ENCODE results near the gene CD55. TPM values are rescaled to one million over a fixed set of nuclear protein-coding genes. Genes with fewer than 3 reads are reported as not detected.

The CD55 gene
- total and polyA plus RNA-seq, 2 of the 8 experiments (the other 6 are each of a cell fraction or from before 2014, with no cell fraction given): 20.1 to 22.8 TPM

- no peaks in the 10 kb centered on the region for H3K79me1 ChIP-seq (ENCODE audit: low read depth, low read length)
- H2BK5ac ChIP-seq (ENCODE audit: low read depth, low read length): no peak overlapping the region
- H3K9ac ChIP-seq (replicated peaks in 1 of 4; ENCODE audit: extremely low read depth in 1 of 4, low read depth in 3 of 4, low read length in 3 of 4): no peak overlapping the region
- H3K27ac ChIP-seq (ENCODE audit: low read depth, low read length): no peak overlapping the region
- FAIRE-seq (no peak), DNase-seq (ENCODE audit: low read depth in 1 of 2, low spot score in 2 of 2) (no peak)
- H2BK12ac ChIP-seq (ENCODE audit: low read depth, low read length): no peak overlapping the region
- H3K4me3 ChIP-seq (ENCODE audit: extremely low read depth in 1 of 4, insufficient read depth in 2 of 4, low read depth in 3 of 4, low read length in 4 of 4): no peak overlapping the region
- no peaks in the 10 kb centered on the region for H3K23me2 ChIP-seq (ENCODE audit: low read depth, low read length)
- no peaks in the 10 kb centered on the region for H3K36me3 ChIP-seq (ENCODE audit: control insufficient read depth in 2 of 4, insufficient read depth in 4 of 4, low read length in 3 of 4)
- no peak overlapping the region for H3K56ac ChIP-seq (replicated peaks; ENCODE audit: insufficient read length, low read depth, low read length)
- no peaks in the 10 kb centered on the region for H3K79me2 ChIP-seq (ENCODE audit: control insufficient read depth in 1 of 2, insufficient read depth in 2 of 2, low read length in 2 of 2)
- ChIA-PET CTCF (ENCODE audit: partially characterized antibody) (interaction anchor here (2.8 kb wide), 1 partner anchor 13 kb away, joined by 11 read pairs; no protein-coding TSS in a partner anchor), POLR2A (ENCODE audit: partially characterized antibody) (no interaction called here)
- no peaks in the 10 kb centered on the region for H3K4me1 ChIP-seq (replicated peaks in 1 of 4; ENCODE audit: control insufficient read depth in 3 of 4, insufficient read depth in 4 of 4, low read length in 3 of 4)
- no peak overlapping the region for H2BK20ac ChIP-seq (ENCODE audit: low read length)
- H2BK15ac ChIP-seq (ENCODE audit: low read length): no peak overlapping the region
- no peak overlapping the region for H4K8ac ChIP-seq (ENCODE audit: extremely low read depth, insufficient read depth, low read length)
- H4K5ac ChIP-seq (ENCODE audit: insufficient read length, low read depth, low read length): no peak overlapping the region
- H3K27me3 ChIP-seq (replicated peaks in 1 of 4; ENCODE audit: control insufficient read depth in 3 of 4, extremely low read depth in 1 of 4, insufficient read depth in 3 of 4, low read length in 3 of 4): no peaks in the 10 kb centered on the region
- no peak overlapping the region for H3K14ac ChIP-seq (ENCODE audit: insufficient read length)
- H4K91ac ChIP-seq (replicated peaks; ENCODE audit: insufficient read length, low read length): no peak overlapping the region
- no peaks in the 10 kb centered on the region for H4K20me1 ChIP-seq (replicated peaks in 1 of 2; ENCODE audit: control insufficient read depth in 1 of 2, insufficient read depth in 2 of 2, low read length in 2 of 2)
- H2AFZ ChIP-seq (ENCODE audit: low read length): no peak overlapping the region
- TF ChIP-seq KDM1A (IDR thresholded peaks at IDR 0.05; ENCODE audit: borderline replicate concordance, low read length) (no peak), EGR1 (IDR thresholded peaks at IDR 0.05; ENCODE audit: borderline replicate concordance, low read depth, low read length) (no peak), HDAC2 (IDR thresholded peaks at IDR 0.05; ENCODE audit: borderline replicate concordance in 1 of 2, low read depth in 2 of 2, low read length in 2 of 2) (no peak), GTF2F1 (IDR thresholded peaks at IDR 0.05; ENCODE audit: borderline replicate concordance, low read depth, low read length) (no peak)
- H3K18ac ChIP-seq (ENCODE audit: extremely low read depth, low read length): no peak overlapping the region
- H2AK5ac ChIP-seq (ENCODE audit: low read depth, low read length): no peak overlapping the region
- no peak overlapping the region for H3K23ac ChIP-seq (ENCODE audit: insufficient read length)
- H3K9me3 ChIP-seq (ENCODE audit: insufficient read depth in 2 of 2, low read depth in 1 of 2, low read length in 1 of 2): no peaks in the 10 kb centered on the region
- H3K4ac ChIP-seq (replicated peaks; ENCODE audit: insufficient read length, low read depth, low read length): no peak overlapping the region
- H3K4me2 ChIP-seq (ENCODE audit: insufficient read depth in 1 of 2, low read depth in 2 of 2, low read length in 2 of 2): no peak overlapping the region
- H2BK120ac ChIP-seq (replicated peaks; ENCODE audit: low read depth, low read length): no peak overlapping the region
Measured at GRCh38 chr1:207388721-207389120, 67.2 kb downstream of the CD55 start.
